Central memory CD8-positive, alpha-beta T cell (primary cell): ENCODE results near the gene LEMD1.
"Not testable (repeated sequence)": the region's sequence is repeated elsewhere in the genome, so short reads cannot be mapped to it uniquely, and the experiment has no call there.

ENCODE experiments used
- ATAC-seq: fragments of 150-1000 bp; cut with Tn5 transposase; replicated peaks from 2 replicates; pipeline ENCODE4 v1.10.0; 2022; ENCODE audit warnings: mild to moderate bottlenecking, moderate FRiP score, moderate number of reproducible peaks; ENCODE audit not compliant: poor library complexity, severe bottlenecking; ENCODE audit errors: extremely low read depth
- DNase-seq, 2 donors: peaks; one replicate each; pipeline ENCODE4 v3.0.0; 2021; ENCODE audit warnings: low spot score in 2 of 2
- H3K27ac Mint-ChIP-seq: one replicate; pipeline ENCODE4 v1.8.0; 2022; ENCODE audit warnings: low read depth, mild to moderate bottlenecking, moderate library complexity, mixed read lengths
- H3K27me3 Mint-ChIP-seq: one replicate; pipeline ENCODE4 v1.8.0; 2022; ENCODE audit warnings: mixed read lengths
- H3K36me3 Mint-ChIP-seq: one replicate; pipeline ENCODE4 v1.8.0; 2022; ENCODE audit warnings: mild to moderate bottlenecking, moderate library complexity, mixed read lengths; ENCODE audit not compliant: insufficient read depth
- H3K4me1 Mint-ChIP-seq: one replicate; pipeline ENCODE4 v1.8.0; 2022; ENCODE audit warnings: mixed read lengths
- H3K4me3 Mint-ChIP-seq: one replicate; pipeline ENCODE4 v1.8.0; 2022; ENCODE audit warnings: mild to moderate bottlenecking, moderate library complexity, mixed read lengths
- H3K9me3 Mint-ChIP-seq: one replicate; pipeline ENCODE4 v1.8.0; 2022; ENCODE audit warnings: mixed read lengths

Gene LEMD1

GRCh38 chr1:205407970-205408369 lies 13.9 kb downstream of the LEMD1 start:
- no peak for ATAC-seq
- Mint-ChIP-seq H3K4me1 (peaks cover 5% of the 10 kb centered on the region), H3K27me3 (no peaks in the 10 kb centered on the region), H3K9me3 (no peaks in the 10 kb centered on the region), H3K27ac (peak overlapping the region; percentile 6), H3K4me3 (no peak overlapping the region), H3K36me3 (no peaks in the 10 kb centered on the region)
- DNase-seq, result no peak

- peak overlapping the region; percentile 27 for H3K4me3 Mint-ChIP-seq
- H3K9me3 Mint-ChIP-seq, DNase-seq, ATAC-seq, H3K27me3 Mint-ChIP-seq, H3K36me3 Mint-ChIP-seq, H3K27ac Mint-ChIP-seq, H3K4me1 Mint-ChIP-seq: not testable (repeated sequence)
Measured at GRCh38 chr1:205406252-205406651, 15.6 kb downstream of the LEMD1 start.

- not testable (repeated sequence) for H3K4me1 Mint-ChIP-seq, ATAC-seq, H3K27me3 Mint-ChIP-seq, H3K4me3 Mint-ChIP-seq, H3K36me3 Mint-ChIP-seq, DNase-seq, H3K9me3 Mint-ChIP-seq
- H3K27ac Mint-ChIP-seq, result peak overlapping the region; percentile 63
Measured at GRCh38 chr1:205404484-205404883, 17.4 kb downstream of the LEMD1 start.

- H3K36me3 Mint-ChIP-seq, result peaks cover 1% of the 10 kb centered on the region
- no peak overlapping the region for H3K27ac Mint-ChIP-seq
- H3K4me1 Mint-ChIP-seq, result no peaks in the 10 kb centered on the region
- no peak overlapping the region for H3K4me3 Mint-ChIP-seq
- ATAC-seq, result no peak
- DNase-seq, result no peak
- no peaks in the 10 kb centered on the region for H3K9me3 Mint-ChIP-seq
- peaks cover 7% of the 10 kb centered on the region for H3K27me3 Mint-ChIP-seq
Measured at GRCh38 chr1:205398586-205398985, 23.3 kb downstream of the LEMD1 start.

GRCh38 chr1:205396967-205397616 lies 24.8 kb downstream of the LEMD1 start:
- H3K27me3 Mint-ChIP-seq, result peaks cover 22% of the 10 kb centered on the region
- no peaks in the 10 kb centered on the region for H3K9me3 Mint-ChIP-seq
- DNase-seq, result peak in 1 of 2 donors; percentile 15
- H3K4me1 Mint-ChIP-seq, result no peaks in the 10 kb centered on the region
- H3K27ac Mint-ChIP-seq, result no peak overlapping the region
- no peak overlapping the region for H3K4me3 Mint-ChIP-seq
- ATAC-seq, result no peak
- H3K36me3 Mint-ChIP-seq, result peaks cover 1% of the 10 kb centered on the region

GRCh38 chr1:205395616-205396015 lies 26.2 kb downstream of the LEMD1 start:
- Mint-ChIP-seq H3K4me1 (no peaks in the 10 kb centered on the region), H3K9me3 (no peaks in the 10 kb centered on the region), H3K36me3 (peaks cover 1% of the 10 kb centered on the region), H3K27ac (no peak overlapping the region), H3K27me3 (peaks cover 36% of the 10 kb centered on the region), H3K4me3 (no peak overlapping the region)
- no peak for ATAC-seq
- no peak for DNase-seq

- Mint-ChIP-seq H3K27me3 (peaks cover 49% of the 10 kb centered on the region), H3K9me3 (no peaks in the 10 kb centered on the region), H3K27ac (no peak overlapping the region), H3K36me3 (no peaks in the 10 kb centered on the region), H3K4me3 (no peak overlapping the region), H3K4me1 (no peaks in the 10 kb centered on the region)
- DNase-seq (no peak), ATAC-seq (no peak)
Measured at GRCh38 chr1:205392650-205393049, 29.2 kb downstream of the LEMD1 start.

- Mint-ChIP-seq H3K4me1 (no peaks in the 10 kb centered on the region), H3K27ac (no peak overlapping the region), H3K27me3 (peaks cover 49% of the 10 kb centered on the region), H3K36me3 (no peaks in the 10 kb centered on the region), H3K4me3 (no peak overlapping the region), H3K9me3 (no peaks in the 10 kb centered on the region)
- ATAC-seq (no peak), DNase-seq (no peak)
Measured at GRCh38 chr1:205391386-205391785, 30.5 kb downstream of the LEMD1 start.

GRCh38 chr1:205387845-205388244 lies 34.0 kb downstream of the LEMD1 start:
- Mint-ChIP-seq H3K4me3 (no peak overlapping the region), H3K36me3 (no peaks in the 10 kb centered on the region), H3K4me1 (no peaks in the 10 kb centered on the region), H3K9me3 (no peaks in the 10 kb centered on the region), H3K27me3 (peaks cover 35% of the 10 kb centered on the region), H3K27ac (no peak overlapping the region)
- no peak for DNase-seq
- no peak for ATAC-seq

GRCh38 chr1:205382990-205383389 lies 38.9 kb downstream of the LEMD1 start:
- H3K36me3 Mint-ChIP-seq, H3K27ac Mint-ChIP-seq, DNase-seq, H3K4me3 Mint-ChIP-seq, H3K4me1 Mint-ChIP-seq, H3K9me3 Mint-ChIP-seq, ATAC-seq: not testable (repeated sequence)
- H3K27me3 Mint-ChIP-seq, result peaks cover 23% of the 10 kb centered on the region

- no peaks in the 10 kb centered on the region for H3K4me1 Mint-ChIP-seq
- no peak overlapping the region for H3K27ac Mint-ChIP-seq
- H3K36me3 Mint-ChIP-seq, result no peaks in the 10 kb centered on the region
- ATAC-seq, result no peak
- no peaks in the 10 kb centered on the region for H3K9me3 Mint-ChIP-seq
- no peak overlapping the region for H3K4me3 Mint-ChIP-seq
- DNase-seq, result no peak
- H3K27me3 Mint-ChIP-seq, result peaks cover 27% of the 10 kb centered on the region
Measured at GRCh38 chr1:205382561-205382960, 39.3 kb downstream of the LEMD1 start.

- Mint-ChIP-seq H3K4me3 (no peak overlapping the region), H3K27ac (no peak overlapping the region), H3K27me3 (peaks cover 39% of the 10 kb centered on the region), H3K9me3 (no peaks in the 10 kb centered on the region), H3K36me3 (no peaks in the 10 kb centered on the region), H3K4me1 (no peaks in the 10 kb centered on the region)
- ATAC-seq, result no peak
- DNase-seq, result no peak
Measured at GRCh38 chr1:205381305-205381704, 40.6 kb downstream of the LEMD1 start.

- H3K36me3 Mint-ChIP-seq, result no peaks in the 10 kb centered on the region
- DNase-seq, result no peak
Measured at GRCh38 chr1:205380882-205381281, 41.0 kb downstream of the LEMD1 start.

More at GRCh38 chr1:205380882-205381281, 41.0 kb downstream of the LEMD1 start:
- no peak overlapping the region for H3K4me3 Mint-ChIP-seq
- H3K4me1 Mint-ChIP-seq, result no peaks in the 10 kb centered on the region
- H3K9me3 Mint-ChIP-seq, result no peaks in the 10 kb centered on the region
- H3K27ac Mint-ChIP-seq, result no peak overlapping the region
- H3K27me3 Mint-ChIP-seq, result peaks cover 44% of the 10 kb centered on the region
- ATAC-seq, result no peak
